ENCODE measurements around the gene C2CD4A. TPM values are rescaled to one million over a fixed set of nuclear protein-coding genes. Genes with fewer than 3 reads are reported as not detected.

The C2CD4A gene
- total RNA-seq, 4 donors from 2014 or later: 0.18 to 1.8 (median 0.19) TPM

GRCh38 chr15:62087671-62088352 lies 21.0 kb downstream of the C2CD4A start:
- no peaks in the 10 kb centered on the region for H3K36me3 ChIP-seq
- peaks cover 0 to 4% (median 0%) of the 10 kb centered on the region in 3 donors for H3K9me3 ChIP-seq
- no peak for DNase-seq
- no peak overlapping the region for H3K4me3 ChIP-seq
- peak overlapping the region in 1 of 4 donors; percentile 15 for H3K27ac ChIP-seq
- H3K4me1 ChIP-seq: peaks cover 0 to 10% (median 7%) of the 10 kb centered on the region in 3 donors
- 18 to 20% methylated on average over 5 of the region's 5 CpGs for whole genome bisulfite sequencing, 2 donors
- intact Hi-C loops (cut with DNase I): no loop called here
- TF ChIP-seq POLR2A (IDR thresholded peaks at IDR 0.05) (no peak), CTCF (IDR thresholded peaks at IDR 0.05) (no peak)
- H3K27me3 ChIP-seq: no peaks in the 10 kb centered on the region

DNA sequence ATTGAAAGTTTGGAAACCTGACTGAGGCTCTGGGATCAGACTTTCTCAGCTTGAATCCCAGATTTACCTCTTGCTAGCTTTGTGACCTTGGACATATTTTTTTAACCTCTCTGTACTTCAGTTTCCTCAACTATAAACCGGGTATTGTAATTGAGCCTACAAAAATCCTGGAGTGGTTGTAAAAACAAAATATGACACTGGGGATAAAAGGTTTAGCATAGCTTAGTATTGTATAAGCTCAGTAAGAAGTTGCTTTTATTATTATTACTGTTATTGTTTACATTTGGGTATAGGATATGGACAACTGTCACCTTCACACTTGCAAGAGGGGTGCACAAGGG lies 21.5 kb downstream of the C2CD4A start:
- no peaks in the 10 kb centered on the region for H3K27me3 ChIP-seq
- H3K27ac ChIP-seq: peak overlapping the region in 1 of 4 donors; percentile 15
- H3K36me3 ChIP-seq: no peaks in the 10 kb centered on the region
- DNase-seq: no peak
- H3K9me3 ChIP-seq: peaks cover 0 to 4% (median 0%) of the 10 kb centered on the region in 3 donors
- WGBS, 2 donors: 40 to 50% methylated on average over 1 of the region's 1 CpG
- intact Hi-C loops (cut with DNase I): no loop called here
- H3K4me1 ChIP-seq: peaks cover 0 to 10% (median 7%) of the 10 kb centered on the region in 3 donors
- TF ChIP-seq POLR2A (IDR thresholded peaks at IDR 0.05) (no peak), CTCF (IDR thresholded peaks at IDR 0.05) (no peak)
- H3K4me3 ChIP-seq: no peak overlapping the region

- Histone ChIP-seq H3K27ac (no peak overlapping the region), H3K4me3 (no peak overlapping the region), H3K27me3 (no peaks in the 10 kb centered on the region), H3K9me3 (no peaks in the 10 kb centered on the region), H3K4me1 (peaks cover 0 to 10% (median 7%) of the 10 kb centered on the region in 3 donors), H3K36me3 (no peaks in the 10 kb centered on the region)
- no peak for TF ChIP-seq CTCF (IDR thresholded peaks at IDR 0.05)
- no peak for TF ChIP-seq POLR2A (IDR thresholded peaks at IDR 0.05)
- WGBS, 2 donors: 42 to 44% methylated on average over 2 of the region's 2 CpGs
- no peak for DNase-seq
- intact Hi-C loops (cut with DNase I): no loop called here
Measured at GRCh38 chr15:62089616-62090015, 22.8 kb downstream of the C2CD4A start.

GRCh38 chr15:62090988-62091387 lies 24.2 kb downstream of the C2CD4A start:
- Histone ChIP-seq H3K27ac (no peak overlapping the region), H3K36me3 (no peaks in the 10 kb centered on the region), H3K4me1 (peaks cover 0 to 10% (median 7%) of the 10 kb centered on the region in 3 donors), H3K27me3 (no peaks in the 10 kb centered on the region), H3K4me3 (no peak overlapping the region), H3K9me3 (no peaks in the 10 kb centered on the region)
- DNase-seq: no peak
- intact Hi-C loops (cut with DNase I): no loop called here
- 84 to 88% methylated on average over 6 to 7 of the region's 7 CpGs for WGBS, 2 donors
- no peak for TF ChIP-seq POLR2A (IDR thresholded peaks at IDR 0.05)
- no peak for TF ChIP-seq CTCF (IDR thresholded peaks at IDR 0.05)

GRCh38 chr15:62093809-62094208 lies 27.0 kb downstream of the C2CD4A start:
- no peak for DNase-seq
- no peak for TF ChIP-seq POLR2A (IDR thresholded peaks at IDR 0.05)
- TF ChIP-seq CTCF (IDR thresholded peaks at IDR 0.05): no peak
- Histone ChIP-seq H3K27ac (no peak overlapping the region), H3K27me3 (peaks cover 0 to 15% (median 0%) of the 10 kb centered on the region in 4 donors), H3K36me3 (no peaks in the 10 kb centered on the region), H3K9me3 (no peaks in the 10 kb centered on the region), H3K4me1 (no peaks in the 10 kb centered on the region), H3K4me3 (no peak overlapping the region)
- 77 to 80% methylated on average over 5 of the region's 5 CpGs for WGBS, 2 donors
- intact Hi-C loops (cut with DNase I): no loop called here

Measured in esophagus squamous epithelium (tissue), 5 donors.